ENCODE data around the gene ZNF407. TPM values are rescaled to one million over a fixed set of nuclear protein-coding genes. Genes with fewer than 3 reads are reported as not detected.

Gene ZNF407
- total and polyA plus RNA-seq, 8 donors, result 2.1 to 49.0 (median 14.6) TPM

DNA sequence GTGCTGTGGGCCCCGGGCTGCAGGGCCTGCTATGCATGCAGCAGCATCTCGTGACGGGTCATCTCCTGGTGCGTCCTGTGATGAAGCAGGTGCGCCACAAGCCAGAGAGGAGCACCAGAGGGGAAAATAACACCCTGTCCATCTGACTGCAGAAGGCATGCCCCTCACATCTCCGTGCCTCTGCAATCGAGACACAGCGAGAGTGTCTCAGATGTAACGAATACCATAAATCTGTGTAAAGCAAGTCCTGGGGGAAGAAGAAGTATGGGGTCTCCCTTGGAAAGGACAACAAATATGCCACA is 473.8 kb downstream of the ZNF407 start:
- intact Hi-C loops (cut with DNase I; ENCODE audit: low total_unique reads), result no loop called here
- Histone ChIP-seq H3K27ac (peak overlapping the region; percentile 33 to 83 (median 64)), H3K36me3 (no peaks in the 10 kb centered on the region), H3K27me3 (no peaks in the 10 kb centered on the region), H3K9me3 (peaks cover 0 to 9% (median 2%) of the 10 kb centered on the region in 4 donors), H3K4me3 (peak overlapping the region in 2 of 4 donors; percentile 13 to 19), H3K4me1 (peaks cover 0 to 20% (median 10%) of the 10 kb centered on the region in 4 donors)
- no peak for DNase-seq
- WGBS, 5 donors, result 69 to 87% (median 83%) methylated on average over 7 to 9 of the region's 9 CpGs
- TF ChIP-seq, protein P1, sequence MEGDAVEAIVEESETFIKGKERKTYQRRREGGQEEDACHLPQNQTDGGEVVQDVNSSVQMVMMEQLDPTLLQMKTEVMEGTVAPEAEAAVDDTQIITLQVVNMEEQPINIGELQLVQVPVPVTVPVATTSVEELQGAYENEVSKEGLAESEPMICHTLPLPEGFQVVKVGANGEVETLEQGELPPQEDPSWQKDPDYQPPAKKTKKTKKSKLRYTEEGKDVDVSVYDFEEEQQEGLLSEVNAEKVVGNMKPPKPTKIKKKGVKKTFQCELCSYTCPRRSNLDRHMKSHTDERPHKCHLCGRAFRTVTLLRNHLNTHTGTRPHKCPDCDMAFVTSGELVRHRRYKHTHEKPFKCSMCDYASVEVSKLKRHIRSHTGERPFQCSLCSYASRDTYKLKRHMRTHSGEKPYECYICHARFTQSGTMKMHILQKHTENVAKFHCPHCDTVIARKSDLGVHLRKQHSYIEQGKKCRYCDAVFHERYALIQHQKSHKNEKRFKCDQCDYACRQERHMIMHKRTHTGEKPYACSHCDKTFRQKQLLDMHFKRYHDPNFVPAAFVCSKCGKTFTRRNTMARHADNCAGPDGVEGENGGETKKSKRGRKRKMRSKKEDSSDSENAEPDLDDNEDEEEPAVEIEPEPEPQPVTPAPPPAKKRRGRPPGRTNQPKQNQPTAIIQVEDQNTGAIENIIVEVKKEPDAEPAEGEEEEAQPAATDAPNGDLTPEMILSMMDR (IDR thresholded peaks at IDR 0.05), result no peak
- TF ChIP-seq POLR2AphosphoS5 (IDR thresholded peaks at IDR 0.05), result no peak
- no peak for TF ChIP-seq POLR2A (IDR thresholded peaks at IDR 0.05)
- TF ChIP-seq EP300 (IDR thresholded peaks at IDR 0.05), result no peak

DNA sequence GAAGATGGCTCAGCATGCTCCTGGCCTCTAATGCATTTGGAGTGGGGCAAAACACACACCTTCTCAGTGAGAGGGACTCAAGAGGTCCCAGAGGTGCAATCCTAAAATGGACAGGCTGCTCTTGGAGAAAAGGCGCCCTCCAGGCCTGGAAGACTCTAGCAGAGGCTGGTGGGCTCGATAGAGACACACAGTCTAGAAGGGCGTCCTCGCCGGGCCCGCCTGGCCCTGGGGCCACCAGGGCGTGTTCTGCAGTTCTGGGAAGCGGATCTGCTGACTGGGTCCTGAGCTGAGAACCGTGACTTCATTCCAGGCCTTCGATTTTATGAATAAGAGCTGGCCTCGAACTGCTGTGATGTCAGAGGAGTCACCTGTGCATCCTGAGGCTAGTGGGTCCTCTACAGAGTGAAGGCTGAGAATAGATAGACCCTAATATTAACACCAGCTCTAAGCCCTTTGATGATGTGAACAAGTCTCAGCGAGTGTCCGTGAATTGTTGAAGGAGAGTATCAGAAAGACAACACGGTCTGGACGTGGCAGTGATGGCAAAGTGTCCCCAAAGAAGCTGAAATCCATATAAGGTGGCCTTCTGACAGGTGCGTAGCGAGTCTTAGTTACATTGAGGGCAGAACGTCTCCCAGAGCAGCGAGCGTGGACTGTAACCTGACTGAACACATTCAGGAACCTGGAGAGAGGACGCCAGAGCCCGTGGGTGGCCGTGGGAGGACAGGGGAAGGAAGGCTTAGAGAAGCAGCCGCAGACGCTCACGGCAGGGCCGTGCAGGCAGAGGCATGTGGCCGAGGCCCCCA is 474.4 kb downstream of the ZNF407 start:
- Histone ChIP-seq H3K27me3 (no peaks in the 10 kb centered on the region), H3K36me3 (no peaks in the 10 kb centered on the region), H3K9me3 (peaks cover 0 to 15% (median 6%) of the 10 kb centered on the region in 4 donors), H3K27ac (peak overlapping the region in 4 of 5 donors; percentile 64 to 83 (median 72)), H3K4me1 (peaks cover 0 to 20% (median 10%) of the 10 kb centered on the region in 4 donors), H3K4me3 (no peak overlapping the region)
- 94 to 96% (median 95%) methylated on average over 28 of the region's 28 CpGs for WGBS, 5 donors
- intact Hi-C loops (cut with DNase I; ENCODE audit: low total_unique reads), result no loop called here
- TF ChIP-seq POLR2A (IDR thresholded peaks at IDR 0.05), result no peak
- no peak for DNase-seq

DNA sequence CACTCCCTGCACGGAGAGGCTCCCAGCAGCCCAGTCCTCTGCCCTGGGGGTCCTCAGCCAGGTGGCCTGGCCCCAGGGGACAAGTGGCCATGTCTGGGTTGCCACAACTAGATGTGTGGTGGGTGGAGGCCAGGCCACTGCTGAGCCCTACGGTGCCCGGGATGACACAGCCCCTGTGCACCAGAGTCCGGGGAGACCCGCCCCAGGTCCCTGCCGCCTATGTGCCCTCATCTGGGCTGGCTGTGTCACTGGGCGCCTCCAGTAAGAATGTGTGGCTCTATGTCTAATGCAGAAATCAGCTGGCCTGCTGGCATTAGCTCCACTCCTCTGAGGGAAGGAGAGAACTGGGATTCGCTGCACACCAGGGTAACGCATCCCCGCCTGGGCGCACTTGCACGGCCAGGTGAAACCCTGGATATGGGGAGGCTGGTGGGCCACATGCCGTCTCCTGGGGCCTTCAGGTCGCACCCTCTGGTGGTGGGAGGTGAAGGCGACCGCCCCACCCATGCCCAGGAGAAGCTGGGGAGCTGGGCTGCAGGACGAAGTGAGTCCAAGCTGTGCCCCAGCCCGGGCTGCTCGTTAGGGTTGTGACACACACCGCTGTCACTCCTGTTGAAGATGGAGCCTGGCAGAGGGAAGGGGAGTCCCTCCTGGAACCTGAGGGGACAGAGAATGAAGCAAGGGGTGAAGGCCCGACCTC is 475.2 kb downstream of the ZNF407 start:
- Histone ChIP-seq H3K4me3 (no peak overlapping the region), H3K27ac (no peak overlapping the region), H3K27me3 (no peaks in the 10 kb centered on the region), H3K36me3 (no peaks in the 10 kb centered on the region), H3K9me3 (peaks cover 0 to 23% (median 8%) of the 10 kb centered on the region in 4 donors), H3K4me1 (peaks cover 0 to 20% (median 10%) of the 10 kb centered on the region in 4 donors)
- DNase-seq, result no peak
- TF ChIP-seq EP300 (IDR thresholded peaks at IDR 0.05), result no peak
- TF ChIP-seq, protein P1 (IDR thresholded peaks at IDR 0.05), result no peak
- no peak for TF ChIP-seq POLR2A (IDR thresholded peaks at IDR 0.05)
- TF ChIP-seq POLR2AphosphoS5 (IDR thresholded peaks at IDR 0.05), result no peak
- WGBS, 5 donors, result 93 to 98% (median 96%) methylated on average over 10 to 21 of the region's 21 CpGs
- intact Hi-C loops (cut with DNase I; ENCODE audit: low total_unique reads), result no loop called here

DNA sequence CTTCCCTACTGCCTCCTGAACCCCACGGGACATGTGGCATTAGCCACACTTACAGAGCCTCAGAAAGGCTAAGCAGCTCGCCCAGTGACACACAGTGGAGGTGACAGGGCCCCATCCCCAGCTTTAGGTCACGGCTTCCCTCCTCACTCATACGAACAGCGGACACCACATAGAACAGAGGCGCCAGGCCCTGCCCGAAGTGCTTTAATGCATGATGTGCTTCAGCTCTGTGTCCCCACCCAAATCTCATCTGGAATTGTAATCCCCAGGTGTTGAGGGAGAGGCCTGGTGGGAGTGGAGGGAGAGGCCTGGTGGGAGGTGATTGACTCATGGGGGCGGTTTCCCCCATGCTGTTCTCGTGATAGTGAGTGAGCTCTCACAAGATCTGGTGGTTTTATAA is 476.0 kb downstream of the ZNF407 start:
- no peak for TF ChIP-seq POLR2A (IDR thresholded peaks at IDR 0.05)
- no peak for TF ChIP-seq POLR2AphosphoS5 (IDR thresholded peaks at IDR 0.05)
- TF ChIP-seq, protein P1 (IDR thresholded peaks at IDR 0.05), result no peak
- no peak for TF ChIP-seq EP300 (IDR thresholded peaks at IDR 0.05)
- Histone ChIP-seq H3K4me3 (no peak overlapping the region), H3K36me3 (no peaks in the 10 kb centered on the region), H3K27me3 (no peaks in the 10 kb centered on the region), H3K9me3 (peaks cover 0 to 30% (median 12%) of the 10 kb centered on the region in 4 donors), H3K4me1 (peaks cover 0 to 20% (median 10%) of the 10 kb centered on the region in 4 donors), H3K27ac (no peak overlapping the region)
- no peak for DNase-seq
- WGBS, 5 donors, result 88 to 96% (median 91%) methylated on average over 9 of the region's 9 CpGs
- intact Hi-C loops (cut with DNase I; ENCODE audit: low total_unique reads), result no loop called here

Data from stomach (tissue), 9 donors.